ENCODE results near the gene GNB1L.
"Not testable (repeated sequence)": the region's sequence is repeated elsewhere in the genome, so short reads cannot be mapped to it uniquely, and the experiment has no call there.

The GNB1L gene

GRCh38 chr22:19791894-19792293 lies 62.8 kb downstream of the GNB1L start:
- DNase-seq = no peak

- DNase-seq = no peak
Measured at GRCh38 chr22:19791243-19791642, 63.4 kb downstream of the GNB1L start.

DNA sequence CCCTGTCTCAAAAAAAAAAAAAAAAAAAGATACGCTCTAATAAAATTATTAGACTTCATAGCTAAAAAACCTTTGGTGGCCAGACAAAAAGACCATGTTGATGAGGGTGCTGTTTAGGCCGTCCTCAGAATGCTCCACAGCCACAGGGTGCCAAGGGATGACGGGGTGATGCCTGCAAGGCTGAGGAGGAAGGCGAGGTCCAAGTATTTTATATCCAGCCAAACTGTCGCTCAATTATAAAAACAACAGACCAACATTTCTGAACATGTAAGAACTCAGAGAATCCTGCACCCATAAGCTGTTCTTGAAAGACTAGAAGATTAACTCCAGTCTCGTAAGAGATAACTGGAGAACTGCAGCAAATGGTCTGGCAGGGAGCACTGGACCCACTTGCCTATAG lies 64.8 kb downstream of the GNB1L start:
- no peak for DNase-seq

- no peak for DNase-seq
Measured at GRCh38 chr22:19789406-19789805, 65.3 kb downstream of the GNB1L start.

- DNase-seq = no peak
Measured at GRCh38 chr22:19788661-19789225, 65.9 kb downstream of the GNB1L start.

DNA sequence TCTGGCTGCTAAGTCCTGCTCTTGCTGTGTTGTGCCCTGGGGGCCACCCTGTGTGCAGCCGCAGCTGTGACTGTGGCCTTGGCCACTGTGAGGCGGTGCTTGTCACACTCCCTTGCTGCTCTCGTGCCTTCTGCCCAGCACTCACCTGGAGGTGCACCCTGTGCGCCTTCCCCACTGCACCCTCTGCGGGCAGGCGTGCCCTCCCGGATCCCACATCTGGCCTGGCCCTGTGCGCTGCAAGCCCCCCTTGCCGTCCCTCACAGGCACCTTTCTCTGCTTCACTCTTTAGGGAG lies 66.9 kb downstream of the GNB1L start:
- DNase-seq = no peak

GRCh38 chr22:19786959-19787848 lies 67.5 kb downstream of the GNB1L start:
- DNase-seq = no peak

DNA sequence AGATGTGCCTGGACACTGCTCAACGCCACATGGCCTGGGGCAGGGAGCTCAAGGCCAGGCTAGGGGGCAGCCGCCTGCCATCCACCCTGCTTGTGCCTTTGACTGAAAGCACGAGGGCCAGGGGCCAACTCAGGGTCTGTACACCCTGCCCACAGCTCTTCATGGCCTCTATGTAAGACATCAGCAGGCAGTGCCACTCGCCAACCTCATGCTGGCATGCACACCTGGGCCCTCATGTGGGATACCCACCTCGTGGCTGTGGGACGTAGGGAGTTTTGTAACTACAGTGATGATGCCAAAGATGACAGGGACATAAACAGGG lies 68.4 kb downstream of the GNB1L start:
- no peak for DNase-seq

GRCh38 chr22:19785461-19786263 lies 69.0 kb downstream of the GNB1L start:
- DNase-seq = no peak

GRCh38 chr22:19784384-19785175 lies 70.1 kb downstream of the GNB1L start:
- no peak for DNase-seq

DNA sequence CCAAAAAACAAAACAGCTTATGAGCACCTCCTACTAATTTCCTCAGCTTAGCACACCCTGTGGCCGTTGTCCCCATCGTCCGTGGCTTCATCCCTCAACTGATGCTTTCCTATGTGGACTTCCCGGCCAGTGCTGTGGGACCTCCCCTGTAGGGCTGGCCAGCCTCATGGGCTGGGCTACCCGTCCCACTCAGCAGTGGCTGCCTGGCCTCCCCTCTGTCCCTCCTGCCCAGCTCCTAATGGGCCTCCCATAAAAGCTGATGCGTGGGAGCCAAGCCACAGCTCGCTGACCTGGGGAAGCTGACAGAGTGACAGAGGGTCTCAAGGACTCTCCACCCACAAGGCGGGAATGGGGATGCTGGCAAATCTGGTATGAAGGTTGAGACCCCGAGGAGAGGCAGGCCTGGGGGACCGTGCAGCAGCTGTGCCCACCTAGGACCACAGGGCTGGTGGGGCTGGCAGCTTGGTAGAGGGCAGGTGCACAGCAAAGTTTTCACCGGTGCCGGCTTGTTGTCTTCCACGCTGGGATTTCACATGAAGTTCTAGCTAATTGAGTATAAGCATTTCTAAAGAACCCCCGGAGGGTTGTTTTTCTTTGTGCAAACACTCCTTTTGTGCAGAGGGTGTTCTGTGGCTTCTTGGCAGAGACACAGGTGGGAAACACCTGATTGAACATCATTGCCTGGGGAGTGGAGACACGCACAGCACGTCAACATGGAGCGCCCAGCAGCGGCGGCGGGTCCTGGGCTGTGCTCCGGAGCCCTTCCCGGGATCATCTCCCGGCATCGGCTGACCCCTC lies 70.9 kb downstream of the GNB1L start:
- DNase-seq = no peak

DNA sequence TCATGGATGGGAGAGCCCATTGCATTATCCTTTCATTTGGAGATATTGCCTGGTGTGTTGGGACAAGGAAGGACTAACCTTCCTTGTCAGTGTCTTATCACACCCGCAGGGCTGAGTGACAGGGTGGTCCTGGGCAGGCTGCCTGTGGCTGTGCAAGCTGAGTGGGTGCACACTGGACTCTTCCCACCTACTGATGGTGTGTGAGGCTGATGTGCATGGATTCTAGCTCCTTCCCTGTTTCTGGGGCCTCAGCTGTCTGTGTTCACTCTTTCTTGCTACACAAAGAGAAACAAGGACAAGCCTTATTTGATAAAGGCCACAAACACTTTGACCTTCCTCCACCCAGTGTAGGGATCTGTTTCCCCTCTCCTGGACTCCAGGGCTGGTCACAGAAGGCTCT lies 72.1 kb downstream of the GNB1L start:
- DNase-seq = no peak

- DNase-seq = no peak
Measured at GRCh38 chr22:19779685-19780268, 74.9 kb downstream of the GNB1L start.

- no peak for DNase-seq
Measured at GRCh38 chr22:19779011-19779421, 75.7 kb downstream of the GNB1L start.

DNA sequence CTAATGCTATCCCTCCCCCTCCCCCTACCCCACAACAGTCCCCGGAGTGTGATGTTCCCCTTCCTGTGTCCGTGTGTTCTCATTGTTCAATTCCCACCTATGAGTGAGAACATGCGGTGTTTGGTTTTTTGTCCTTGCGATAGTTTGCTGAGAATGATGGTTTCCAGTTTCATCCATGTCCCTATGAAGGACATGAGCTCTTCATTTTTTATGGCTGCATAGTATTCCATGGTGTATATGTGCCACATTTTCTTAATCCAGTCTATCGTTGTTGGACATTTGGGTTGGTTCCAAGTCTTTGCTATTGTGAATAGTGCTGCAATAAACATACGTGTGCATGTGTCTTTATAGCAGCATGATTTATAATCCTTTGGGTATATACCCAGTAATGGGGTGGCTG lies 77.5 kb downstream of the GNB1L start:
- not testable (repeated sequence) for DNase-seq

- DNase-seq = no peak
Measured at GRCh38 chr22:19776433-19777031, 78.1 kb downstream of the GNB1L start.

- no peak for DNase-seq
Measured at GRCh38 chr22:19775496-19776325, 79.0 kb downstream of the GNB1L start.

- no peak for DNase-seq
Measured at GRCh38 chr22:19774628-19775027, 80.0 kb downstream of the GNB1L start.

DNA sequence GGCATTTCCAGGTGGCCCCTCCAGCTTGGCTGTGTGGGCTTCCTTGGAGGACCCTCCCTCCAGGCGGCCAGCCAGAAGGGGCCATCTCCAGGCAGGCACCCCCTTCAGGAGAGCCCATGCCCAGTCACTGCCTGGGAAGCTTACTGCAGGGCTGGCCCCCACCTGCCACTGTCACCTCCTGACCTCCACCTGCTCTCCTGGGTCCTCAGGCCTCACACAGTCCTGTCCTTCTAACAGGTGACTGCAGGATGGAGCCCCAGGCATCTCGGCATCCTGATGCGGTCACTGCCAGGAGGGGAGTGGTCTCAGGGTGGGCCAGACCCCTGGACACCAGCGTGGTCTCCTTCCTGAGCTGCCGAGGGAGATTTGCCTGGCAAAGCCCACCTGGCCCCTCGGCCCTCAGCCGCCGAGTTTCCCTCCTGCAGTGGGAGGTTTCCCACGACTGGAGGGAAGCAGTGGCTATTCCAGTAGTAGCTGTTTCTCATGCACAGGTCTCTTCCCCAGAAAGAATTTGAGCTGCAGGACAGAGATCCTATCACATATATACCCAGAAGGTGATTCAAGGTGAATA lies 81.1 kb downstream of the GNB1L start:
- no peak for DNase-seq
